NOMO-1 treated with dmso at 0.1 percent for 144 hours (cell line): ENCODE measurements around the gene PLA2G6.

Experiments used
- DNase-seq: peaks from one replicate; lab custom pipeline; 2025; ENCODE audit not compliant: unreplicated experiment; lab: John Stamatoyannopoulos, UW

PLA2G6 gene

GRCh38 chr22:38181453-38182200, at the start of gene PLA2G6:
PLA2G6 (minus strand) TSS chr22:38181830; CDS start chr22:38169426, 12,404 bp downstream.
- peak; percentile 99 for DNase-seq

- no peak for DNase-seq
Observed at GRCh38 chr22:38230916-38231315, 49.3 kb upstream of the PLA2G6 start.

GRCh38 chr22:38230108-38230825, 48.6 kb upstream of the PLA2G6 start:
- peak; percentile 68 for DNase-seq

- no peak for DNase-seq
Observed at GRCh38 chr22:38228873-38229740, 47.5 kb upstream of the PLA2G6 start.

GRCh38 chr22:38228326-38228872, 46.8 kb upstream of the PLA2G6 start:
- DNase-seq, result no peak

- DNase-seq, result no peak
Observed at GRCh38 chr22:38226853-38227649, 45.4 kb upstream of the PLA2G6 start.

GRCh38 chr22:38223289-38223960, 41.8 kb upstream of the PLA2G6 start:
- DNase-seq, result no peak

GRCh38 chr22:38222797-38223119, 41.1 kb upstream of the PLA2G6 start:
- DNase-seq, result no peak

- DNase-seq, result no peak
Observed at GRCh38 chr22:38221908-38222796, 40.5 kb upstream of the PLA2G6 start.

- DNase-seq, result no peak
Observed at GRCh38 chr22:38221407-38221806, 39.8 kb upstream of the PLA2G6 start.

GRCh38 chr22:38220653-38221386, 39.2 kb upstream of the PLA2G6 start:
- no peak for DNase-seq

GRCh38 chr22:38220163-38220562, 38.5 kb upstream of the PLA2G6 start:
- DNase-seq, result no peak

GRCh38 chr22:38219632-38220031, 38.0 kb upstream of the PLA2G6 start:
- no peak for DNase-seq

- DNase-seq, result no peak
Observed at GRCh38 chr22:38218661-38219622, 37.3 kb upstream of the PLA2G6 start.

GRCh38 chr22:38215156-38216038, 33.8 kb upstream of the PLA2G6 start:
- DNase-seq, result no peak
